ENCODE results near the gene HS3ST6. TPM values are rescaled to one million over a fixed set of nuclear protein-coding genes. Genes with fewer than 3 reads are reported as not detected.
"Not testable (repeated sequence)": the region's sequence is repeated elsewhere in the genome, so short reads cannot be mapped to it uniquely, and the experiment has no call there.

The HS3ST6 gene
- total RNA-seq, 4 donors from 2014 or later: 0.54 TPM; not detected in 3

GRCh38 chr16:1890708-1891050 is 27.5 kb downstream of the HS3ST6 start:
- intact Hi-C loops (cut with DNase I): no loop called here
- no peaks in the 10 kb centered on the region for H3K9me3 ChIP-seq
- 11 to 24% methylated on average over 4 of the region's 4 CpGs for WGBS, 2 donors
- no peaks in the 10 kb centered on the region for H3K36me3 ChIP-seq
- H3K4me1 ChIP-seq: peaks cover 0 to 16% of the 10 kb centered on the region in 2 donors
- peak; percentile 71 to 72 for DNase-seq
- H3K27me3 ChIP-seq: no peaks in the 10 kb centered on the region
- TF ChIP-seq CTCF (IDR thresholded peaks at IDR 0.05) (no peak), POLR2A (IDR thresholded peaks at IDR 0.05) (no peak)
- no peak overlapping the region for H3K4me3 ChIP-seq (replicated peaks in 1 of 3)
- H3K27ac ChIP-seq: peak overlapping the region in 1 of 3 donors; percentile 39

- Histone ChIP-seq H3K9me3 (no peaks in the 10 kb centered on the region), H3K27ac (peak overlapping the region in 1 of 3 donors; percentile 39), H3K27me3 (no peaks in the 10 kb centered on the region), H3K4me1 (peaks cover 0 to 15% of the 10 kb centered on the region in 2 donors), H3K36me3 (no peaks in the 10 kb centered on the region), H3K4me3 (replicated peaks in 1 of 3) (no peak overlapping the region)
- 26 to 32% methylated on average over 15 to 16 of the region's 16 CpGs for WGBS, 2 donors
- DNase-seq: no peak
- TF ChIP-seq CTCF (IDR thresholded peaks at IDR 0.05) (no peak), POLR2A (IDR thresholded peaks at IDR 0.05) (no peak)
- intact Hi-C loops (cut with DNase I): no loop called here
Observed at GRCh38 chr16:1890024-1890707, 28.0 kb downstream of the HS3ST6 start.

- H3K36me3 ChIP-seq: no peaks in the 10 kb centered on the region
- no peaks in the 10 kb centered on the region for H3K27me3 ChIP-seq
- H3K9me3 ChIP-seq: no peaks in the 10 kb centered on the region
- H3K27ac ChIP-seq: peak overlapping the region in 1 of 3 donors; percentile 24
- WGBS, 2 donors: 61 to 62% methylated on average over 14 of the region's 14 CpGs
- H3K4me1 ChIP-seq: peaks cover 0 to 15% of the 10 kb centered on the region in 2 donors
- no peak overlapping the region for H3K4me3 ChIP-seq (replicated peaks in 1 of 3)
- intact Hi-C loops (cut with DNase I): no loop called here
- TF ChIP-seq POLR2A (IDR thresholded peaks at IDR 0.05): no peak
- TF ChIP-seq CTCF (IDR thresholded peaks at IDR 0.05): no peak
- peak; percentile 90 for DNase-seq
Observed at GRCh38 chr16:1887711-1888354, 30.4 kb downstream of the HS3ST6 start.

GRCh38 chr16:1884889-1885288 is 33.3 kb downstream of the HS3ST6 start:
- Histone ChIP-seq H3K36me3 (no peaks in the 10 kb centered on the region), H3K27ac (no peak overlapping the region), H3K4me1 (peaks cover 0 to 8% of the 10 kb centered on the region in 2 donors), H3K9me3 (no peaks in the 10 kb centered on the region), H3K27me3 (no peaks in the 10 kb centered on the region), H3K4me3 (replicated peaks in 1 of 3) (no peak overlapping the region)
- intact Hi-C loops (cut with DNase I): no loop called here
- TF ChIP-seq POLR2A (IDR thresholded peaks at IDR 0.05) (no peak), CTCF (IDR thresholded peaks at IDR 0.05) (no peak)
- WGBS, 2 donors: 48 to 70% methylated on average over 5 of the region's 5 CpGs
- DNase-seq: no peak

GRCh38 chr16:1884155-1884760 is 34.0 kb downstream of the HS3ST6 start:
- WGBS, 2 donors: 78 to 80% methylated on average over 13 of the region's 13 CpGs
- DNase-seq: no peak

GRCh38 chr16:1881172-1881571 is 37.0 kb downstream of the HS3ST6 start:
- H3K27me3 ChIP-seq; intact Hi-C loops (cut with DNase I); H3K4me3 ChIP-seq (replicated peaks in 1 of 3); H3K27ac ChIP-seq; H3K9me3 ChIP-seq; DNase-seq; H3K4me1 ChIP-seq; H3K36me3 ChIP-seq: not testable (repeated sequence)
- WGBS, 2 donors: 83 to 91% methylated on average over 9 of the region's 9 CpGs

More at GRCh38 chr16:1884155-1884760, 34.0 kb downstream of the HS3ST6 start:
- H3K27ac ChIP-seq: no peak overlapping the region
- no peaks in the 10 kb centered on the region for H3K27me3 ChIP-seq
- H3K4me1 ChIP-seq: peaks cover 0 to 6% of the 10 kb centered on the region in 2 donors
- H3K4me3 ChIP-seq (replicated peaks in 1 of 3): no peak overlapping the region
- H3K9me3 ChIP-seq: no peaks in the 10 kb centered on the region
- intact Hi-C loops (cut with DNase I): no loop called here
- H3K36me3 ChIP-seq: no peaks in the 10 kb centered on the region
- TF ChIP-seq POLR2A (IDR thresholded peaks at IDR 0.05) (no peak), CTCF (IDR thresholded peaks at IDR 0.05) (peak in 1 of 6 experiments; percentile 4)

All from thyroid gland (tissue), 4 donors.